Aorta (tissue), 5 donors: ENCODE measurements around the gene BMPR2. TPM values are rescaled to one million over a fixed set of nuclear protein-coding genes. Genes with fewer than 3 reads are reported as not detected.
"Not testable (repeated sequence)": the region's sequence is repeated elsewhere in the genome, so short reads cannot be mapped to it uniquely, and the experiment has no call there.

Experiments
- ATAC-seq: fragments of 200-7000 bp; cut with Tn5 transposase; one replicate; pipeline ENCODE4 v1.9.1; 2022; ENCODE audit warnings: moderate library complexity; ENCODE audit not compliant: low FRiP score
- DNase-seq, 2 donors: peaks; one replicate each; pipeline ENCODE4 v3.0.0-alpha.2; 2020
- H3K27ac ChIP-seq, 2 donors: one replicate each; pipeline ENCODE4 v1.5.1; 2013; ENCODE audit warnings: low read length in 2 of 2, mild to moderate bottlenecking in 2 of 2, moderate library complexity in 2 of 2, control low read depth in 1 of 2, inconsistent platforms in 1 of 2, low read depth in 1 of 2
- H3K27me3 ChIP-seq, 2 donors: one replicate each; pipeline ENCODE4 v1.6.1; 2013; ENCODE audit warnings: control low read depth in 1 of 2, low read length in 1 of 2, mild to moderate bottlenecking in 1 of 2, moderate library complexity in 1 of 2; ENCODE audit not compliant: insufficient read depth in 2 of 2, control insufficient read depth in 1 of 2
- H3K36me3 ChIP-seq, 2 donors: one replicate each; pipeline ENCODE4 v1.6.1; 2013; ENCODE audit warnings: control low read depth in 1 of 2, low read length in 1 of 2, mild to moderate bottlenecking in 1 of 2; ENCODE audit not compliant: insufficient read depth in 2 of 2, control insufficient read depth in 1 of 2
- H3K4me1 ChIP-seq, 2 donors: one replicate each; pipeline ENCODE4 v1.6.1; 2013; ENCODE audit warnings: low read length in 2 of 2, control low read depth in 1 of 2, mild to moderate bottlenecking in 1 of 2, moderate library complexity in 1 of 2; ENCODE audit not compliant: insufficient read depth in 2 of 2, control insufficient read depth in 1 of 2
- H3K4me3 ChIP-seq, 2 donors: one replicate each; pipeline ENCODE4 v1.5.1; 2013; ENCODE audit warnings: low read length in 2 of 2, control low read depth in 1 of 2, mild to moderate bottlenecking in 1 of 2
- H3K9me3 ChIP-seq: one replicate; pipeline ENCODE4 v1.6.1; 2013; ENCODE audit warnings: mild to moderate bottlenecking, low read length; ENCODE audit not compliant: control insufficient read depth
- WGBS, 2 donors: extraction: QIAGEN DNeasy Blood & Tissue Kit; methylation state at CpG; one replicate each; pipeline ENCODE4 v1.1.7; 2013; 5-methylcytosine and 5-hydroxymethylcytosine counted together
- intact Hi-C, 2 donors: fragments of 100-400 bp; cut with DNase I; formaldehyde crosslinking; loops; one replicate each; pipeline versions ENCODE4 v1.14.2 to v1.15.0; 2022
- polyA plus RNA-seq, 2 donors: library from polyadenylated mRNA; stranded (reverse); fragments of 200-250 nt; gene quantifications; one replicate each; pipeline ENCODE4 v1.2.3, GENCODE V29; 2013
- total RNA-seq, 2 donors: library from RNA; stranded (reverse); fragmentation: NEBNext Ultra II Directional; extraction: Animal tissue kit (Norgen Biotek cat#: 25700); gene quantifications; one replicate each; pipeline ENCODE4 v1.2.1, GENCODE V29; 2021
- donor health status: healthy with polysubstance abuse.
- donor health status: Bipolar disorder and iron deficiency.
- donor health status: DM: no; HTN: no; CAD: no.
- donor health status: DM: no; HTN: no; CAD: no.
- donor health status: DM: yes; HTN: yes; CAD: no.

Gene BMPR2
- total and polyA plus RNA-seq, 4 donors: 7.9 to 123 (median 60.1) TPM

- H3K27me3 ChIP-seq, ATAC-seq, H3K4me1 ChIP-seq, H3K4me3 ChIP-seq, H3K27ac ChIP-seq, H3K9me3 ChIP-seq, DNase-seq, H3K36me3 ChIP-seq: not testable (repeated sequence)
- intact Hi-C loops: loop anchor here in 1 of 2 donors (5.0 kb wide), 1 partner anchor 243 kb away; no protein-coding TSS in a partner anchor
- WGBS, 2 donors: 95 to 98% methylated on average over 5 to 23 of the region's 30 CpGs
These were observed 159.2 kb downstream of the BMPR2 start for GRCh38 chr2:202535290-202535689.

DNA sequence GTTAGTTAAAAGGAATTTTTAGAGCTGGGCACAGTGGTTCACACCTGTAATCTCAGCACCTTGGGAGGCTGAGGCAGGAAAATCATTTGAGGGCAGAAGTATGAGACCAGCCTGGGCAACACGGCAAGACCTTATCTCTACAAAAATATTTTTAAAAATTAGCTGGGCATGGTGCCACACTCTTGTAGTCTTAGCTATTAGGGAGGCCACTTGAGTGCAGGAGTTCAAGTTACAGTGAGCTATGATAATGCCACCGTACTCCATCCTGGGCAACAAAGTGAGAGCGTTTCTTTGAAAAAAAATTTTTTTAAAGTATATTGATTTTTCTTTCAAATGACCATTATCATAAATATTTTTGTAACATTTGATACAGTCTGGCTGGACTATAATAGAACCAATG is 165.0 kb downstream of the BMPR2 start:
- intact Hi-C loops: loop anchor here (2.0 to 10.0 kb wide), 2 partner anchors 164 to 166 kb away; partner anchors contain the start of gene BMPR2 (in 2 of the 2)
- H3K4me1 ChIP-seq: no peaks in the 10 kb centered on the region
- no peak overlapping the region for H3K4me3 ChIP-seq
- H3K27ac ChIP-seq: no peak overlapping the region
- peak; percentile 66 for ATAC-seq
- WGBS, 2 donors: 4% methylated on average over 3 of the region's 3 CpGs
- H3K36me3 ChIP-seq: no peaks in the 10 kb centered on the region
- no peaks in the 10 kb centered on the region for H3K27me3 ChIP-seq
- H3K9me3 ChIP-seq: no peaks in the 10 kb centered on the region
- no peak for DNase-seq

DNA sequence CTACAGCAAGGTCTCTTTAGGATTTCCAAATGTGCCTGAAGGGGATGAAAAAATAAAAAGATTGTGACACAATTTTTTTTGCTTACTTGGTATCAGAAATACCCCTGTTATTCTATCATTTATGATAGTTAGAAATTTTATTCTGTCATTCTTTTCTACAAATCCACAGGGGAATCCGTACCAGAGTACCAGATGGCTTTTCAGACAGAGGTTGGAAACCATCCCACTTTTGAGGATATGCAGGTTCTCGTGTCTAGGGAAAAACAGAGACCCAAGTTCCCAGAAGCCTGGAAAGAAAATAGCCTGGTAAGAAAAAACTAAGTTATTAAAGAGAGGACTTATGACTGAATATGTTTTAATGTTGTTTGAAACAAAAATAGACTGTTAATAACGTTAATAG is 166.0 kb downstream of the BMPR2 start:
- H3K4me1 ChIP-seq: no peaks in the 10 kb centered on the region
- no peaks in the 10 kb centered on the region for H3K36me3 ChIP-seq
- no peak overlapping the region for H3K4me3 ChIP-seq
- H3K27ac ChIP-seq: no peak overlapping the region
- WGBS, 2 donors: 2 to 5% methylated on average over 3 of the region's 3 CpGs
- intact Hi-C loops: loop anchor here in 1 of 2 donors (10.0 kb wide), 1 partner anchor 167 kb away; the partner anchor contains the start of gene BMPR2
- DNase-seq: no peak
- H3K9me3 ChIP-seq: no peaks in the 10 kb centered on the region
- H3K27me3 ChIP-seq: no peaks in the 10 kb centered on the region
- ATAC-seq: no peak

- no peak overlapping the region for H3K4me3 ChIP-seq
- 70 to 76% methylated on average over 1 of the region's 1 CpG for WGBS, 2 donors
- no peaks in the 10 kb centered on the region for H3K27me3 ChIP-seq
- H3K4me1 ChIP-seq: no peaks in the 10 kb centered on the region
- intact Hi-C loops: loop anchor here in 1 of 2 donors (10.0 kb wide), 1 partner anchor 171 kb away; the partner anchor contains the start of gene BMPR2
- H3K9me3 ChIP-seq: no peaks in the 10 kb centered on the region
- no peaks in the 10 kb centered on the region for H3K36me3 ChIP-seq
- ATAC-seq (no peak), DNase-seq (no peak)
- H3K27ac ChIP-seq: no peak overlapping the region
These were observed 169.4 kb downstream of the BMPR2 start for GRCh38 chr2:202545523-202545922.

DNA sequence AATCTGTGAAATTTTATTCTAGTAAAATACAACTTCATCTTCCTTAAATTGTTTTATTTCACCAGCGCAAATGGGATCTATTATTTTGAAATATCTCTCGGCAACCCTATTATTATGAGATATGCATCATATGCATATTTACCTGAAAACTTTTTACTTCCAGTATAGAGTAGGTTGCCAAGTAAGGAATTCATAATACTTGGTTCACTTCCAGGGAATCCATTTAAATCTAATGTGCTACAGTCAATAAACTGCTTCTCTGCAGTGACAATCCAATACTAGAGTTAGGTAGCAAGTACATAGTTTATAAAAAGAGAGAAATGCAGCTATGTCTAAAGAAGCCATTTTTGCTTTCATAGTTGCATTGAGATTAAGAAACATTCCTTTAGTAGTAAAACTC is 169.8 kb downstream of the BMPR2 start:
- no peaks in the 10 kb centered on the region for H3K9me3 ChIP-seq
- H3K36me3 ChIP-seq: no peaks in the 10 kb centered on the region
- H3K27me3 ChIP-seq: no peaks in the 10 kb centered on the region
- no peak for ATAC-seq
- H3K4me3 ChIP-seq: no peak overlapping the region
- DNase-seq: no peak
- no peaks in the 10 kb centered on the region for H3K4me1 ChIP-seq
- 97 to 100% methylated on average over 2 of the region's 2 CpGs for WGBS, 2 donors
- intact Hi-C loops: loop anchor here in 1 of 2 donors (10.0 kb wide), 1 partner anchor 171 kb away; the partner anchor contains the start of gene BMPR2
- H3K27ac ChIP-seq: no peak overlapping the region

- WGBS, 2 donors: 84 to 85% methylated on average over 13 of the region's 13 CpGs
- ATAC-seq, DNase-seq, H3K9me3 ChIP-seq, H3K27me3 ChIP-seq, H3K4me1 ChIP-seq, H3K27ac ChIP-seq, H3K4me3 ChIP-seq, H3K36me3 ChIP-seq: not testable (repeated sequence)
- intact Hi-C loops: loop anchor here in 1 of 2 donors (10.0 kb wide), 1 partner anchor 172 kb away; the partner anchor contains the start of gene BMPR2
These were observed 170.5 kb downstream of the BMPR2 start for GRCh38 chr2:202546499-202547141.

- no peaks in the 10 kb centered on the region for H3K36me3 ChIP-seq
- no peak overlapping the region for H3K27ac ChIP-seq
- ATAC-seq (no peak), DNase-seq (no peak)
- WGBS, 2 donors: 92 to 94% methylated on average over 2 of the region's 2 CpGs
- no peaks in the 10 kb centered on the region for H3K27me3 ChIP-seq
- H3K9me3 ChIP-seq: no peaks in the 10 kb centered on the region
- intact Hi-C loops: loop anchor here in 1 of 2 donors (10.0 kb wide), 1 partner anchor 173 kb away; the partner anchor contains the start of gene BMPR2
- no peak overlapping the region for H3K4me3 ChIP-seq
- H3K4me1 ChIP-seq: no peaks in the 10 kb centered on the region
These were observed 172.1 kb downstream of the BMPR2 start for GRCh38 chr2:202548240-202548639.

DNA sequence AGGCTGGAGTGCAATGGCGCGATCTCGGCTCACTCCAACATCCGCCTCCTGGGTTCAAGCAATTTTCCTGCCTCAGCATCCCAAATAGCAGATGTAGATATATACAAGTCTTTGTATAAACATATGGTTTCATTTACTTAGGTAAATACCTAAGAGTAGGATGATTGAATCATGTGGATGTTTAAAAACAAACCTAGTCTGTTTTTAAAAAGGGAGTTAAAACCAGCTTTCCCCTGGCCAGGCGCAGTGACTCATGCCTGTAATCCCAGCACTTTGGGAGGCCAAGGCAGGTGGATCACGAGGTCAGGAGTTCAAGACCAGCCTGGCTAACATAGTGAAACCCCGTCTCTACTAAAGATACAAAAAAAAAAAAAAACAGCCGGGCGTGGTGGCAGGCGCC is 174.9 kb downstream of the BMPR2 start:
- not testable (repeated sequence) for H3K27me3 ChIP-seq, ATAC-seq, H3K4me3 ChIP-seq, H3K9me3 ChIP-seq, H3K27ac ChIP-seq, DNase-seq, H3K4me1 ChIP-seq, H3K36me3 ChIP-seq
- intact Hi-C loops: loop anchor here in 1 of 2 donors (10.0 kb wide), 1 partner anchor 256 kb away; no protein-coding TSS in a partner anchor
- 81 to 85% methylated on average over 10 of the region's 10 CpGs for WGBS, 2 donors

GRCh38 chr2:202555356-202555755 is 179.2 kb downstream of the BMPR2 start:
- peaks cover 3 to 6% of the 10 kb centered on the region in 2 donors for H3K36me3 ChIP-seq
- intact Hi-C loops: loop anchor here in 1 of 2 donors (10.0 kb wide), 1 partner anchor 261 kb away; no protein-coding TSS in a partner anchor
- H3K9me3 ChIP-seq: no peaks in the 10 kb centered on the region
- no peak overlapping the region for H3K4me3 ChIP-seq
- 92 to 96% methylated on average over 4 of the region's 4 CpGs for WGBS, 2 donors
- H3K4me1 ChIP-seq: no peaks in the 10 kb centered on the region
- H3K27ac ChIP-seq: no peak overlapping the region
- ATAC-seq (no peak), DNase-seq (no peak)
- H3K27me3 ChIP-seq: no peaks in the 10 kb centered on the region
